NB4 (cell line): ENCODE data around the gene HAND1.

Experiments
- CTCF ChIP-seq: IDR thresholded peaks from one replicate; pipeline ENCODE4 v1.5.1; 2012; ENCODE audit warnings: low read depth, low read length
- MAX ChIP-seq: IDR thresholded peaks from 2 replicates; pipeline ENCODE4 v1.6.1; 2011; ENCODE audit warnings: low read depth, low read length

GRCh38 chr5:154459015-154459414, 19.0 kb downstream of the HAND1 start:
- TF ChIP-seq CTCF (no peak), MAX (no peak)
